GM23338 (cell line): ENCODE results near the gene LIG4. TPM values are rescaled to one million over a fixed set of nuclear protein-coding genes. Genes with fewer than 3 reads are reported as not detected.

Experiments
- ATAC-seq: fragments of 200-7000 bp; cut with Tn5 transposase; 3 replicates; pipeline ENCODE4 v1.9.1; 2020
- DNase-seq: peaks from one replicate; pipeline ENCODE4 v3.0.0-alpha.2; 2015; ENCODE audit warnings: low spot score
- H2AFZ ChIP-seq: fragments of 200-600 bp; sonication (generic); 2 replicates; pipeline ENCODE4 v1.8.0; 2016; ENCODE audit warnings: antibody characterized with exemption, mild to moderate bottlenecking, moderate library complexity
- H3F3A ChIP-seq: fragments of 200-600 bp; sonication (generic); replicated peaks from 2 replicates; pipeline ENCODE4 v1.8.0; 2017; ENCODE audit warnings: antibody characterized with exemption, mixed run types, low read depth
- H3K27ac ChIP-seq: fragments of 200-600 bp; sonication (generic); 2 replicates; pipeline ENCODE4 v1.6.1; 2016; ENCODE audit warnings: low read depth
- H3K27me3 ChIP-seq: fragments of 200-600 bp; sonication (generic); 2 replicates; pipeline ENCODE4 v1.8.0; 2016; ENCODE audit warnings: mild to moderate bottlenecking, mixed run types, moderate library complexity; ENCODE audit not compliant: insufficient read depth
- H3K36me3 ChIP-seq: fragments of 200-600 bp; sonication (generic); 2 replicates; pipeline ENCODE4 v1.8.0; 2016; ENCODE audit warnings: mild to moderate bottlenecking; ENCODE audit not compliant: insufficient read depth
- H3K4me1 ChIP-seq: fragments of 200-600 bp; sonication (generic); 2 replicates; pipeline ENCODE4 v1.8.0; 2016; ENCODE audit warnings: mild to moderate bottlenecking, moderate library complexity; ENCODE audit not compliant: insufficient read depth
- H3K4me2 ChIP-seq: fragments of 200-600 bp; sonication (generic); 2 replicates; pipeline ENCODE4 v1.7.1; 2017; ENCODE audit warnings: mixed run types
- H3K4me3 ChIP-seq: fragments of 200-600 bp; sonication (generic); 2 replicates; pipeline ENCODE4 v1.6.1; 2016; ENCODE audit warnings: mixed run types
- H3K79me2 ChIP-seq: fragments of 200-600 bp; sonication (generic); replicated peaks from 2 replicates; pipeline ENCODE4 v1.8.0; 2017; ENCODE audit warnings: mild to moderate bottlenecking; ENCODE audit not compliant: insufficient read depth
- H3K9me2 ChIP-seq: fragments of 200-600 bp; sonication (generic); 2 replicates; pipeline ENCODE4 v1.8.0; 2017; ENCODE audit not compliant: insufficient read depth
- H4K20me1 ChIP-seq: fragments of 200-600 bp; sonication (generic); replicated peaks from 2 replicates; pipeline ENCODE4 v1.8.0; 2017; ENCODE audit warnings: mild to moderate bottlenecking; ENCODE audit not compliant: insufficient read depth
- H3K27ac Mint-ChIP-seq: 2 replicates; pipeline ENCODE4 v1.8.0; 2020; ENCODE audit warnings: inconsistent platforms, mild to moderate bottlenecking, moderate library complexity, mixed read lengths
- H3K27me3 Mint-ChIP-seq: 3 replicates; pipeline ENCODE4 v1.8.0; 2022; ENCODE audit warnings: low read depth, mild to moderate bottlenecking, moderate library complexity, mixed read lengths, inconsistent platforms; ENCODE audit not compliant: insufficient read depth, poor library complexity
- H3K36me3 Mint-ChIP-seq: 3 replicates; pipeline ENCODE4 v1.8.0; 2021; ENCODE audit warnings: low read depth, mild to moderate bottlenecking, inconsistent platforms, moderate library complexity, mixed read lengths
- H3K4me1 Mint-ChIP-seq: 3 replicates; pipeline ENCODE4 v1.8.0; 2020; ENCODE audit warnings: mild to moderate bottlenecking, inconsistent platforms, mixed read lengths
- H3K4me3 Mint-ChIP-seq: 3 replicates; pipeline ENCODE4 v1.8.0; 2021; ENCODE audit warnings: moderate library complexity, mild to moderate bottlenecking, inconsistent platforms, mixed read lengths
- H3K9me3 Mint-ChIP-seq: 3 replicates; pipeline ENCODE4 v1.8.0; 2020; ENCODE audit warnings: moderate library complexity, mild to moderate bottlenecking, inconsistent platforms, mixed read lengths
- CREB1 ChIP-seq: fragments of 250-450 bp; sonication (Bioruptor Pico); IDR thresholded peaks from 2 replicates; pipeline ENCODE4 v1.5.0; 2020; ENCODE audit warnings: low read depth, mild to moderate bottlenecking, moderate library complexity
- CTCF ChIP-seq, 2 experiments: fragments of 200-600 bp in 1 of 2; sonication (generic) in 1 of 2; conservative IDR thresholded peaks; 2 replicates each; pipeline versions ENCODE4 v1.5.1 to v1.6.1; 2016 to 2017; ENCODE audit warnings: antibody characterized with exemption in 2 of 2, low read depth in 2 of 2, mild to moderate bottlenecking in 2 of 2, moderate library complexity in 1 of 2
- EZH2 ChIP-seq: fragments of 200-600 bp; sonication (generic); IDR thresholded peaks from one replicate; pipeline ENCODE4 v1.8.0; 2017; ENCODE audit warnings: antibody characterized with exemption, mild to moderate bottlenecking, low read depth; ENCODE audit not compliant: unreplicated experiment
- EZH2phosphoT487 ChIP-seq: fragments of 200-600 bp; sonication (generic); IDR thresholded peaks from one replicate; pipeline ENCODE4 v1.8.1; 2018; ENCODE audit warnings: antibody characterized with exemption; ENCODE audit not compliant: unreplicated experiment
- JUNB ChIP-seq: IDR thresholded peaks from one replicate; pipeline ENCODE4 v1.6.1; 2016; ENCODE audit warnings: antibody characterized with exemption; ENCODE audit not compliant: unreplicated experiment
- NANOG ChIP-seq: IDR thresholded peaks from 2 replicates; pipeline ENCODE4 v1.6.1; 2016; ENCODE audit warnings: antibody characterized with exemption, borderline replicate concordance
- POLR2AphosphoS5 ChIP-seq: IDR thresholded peaks from 2 replicates; pipeline ENCODE4 v1.6.1; 2016; ENCODE audit warnings: antibody characterized with exemption, low read depth
- STAT1 ChIP-seq: IDR thresholded peaks from one replicate; pipeline ENCODE4 v1.6.1; 2016; ENCODE audit warnings: antibody characterized with exemption; ENCODE audit not compliant: unreplicated experiment
- ZNF331 ChIP-seq: fragments of 250-450 bp; sonication (Bioruptor Pico); IDR thresholded peaks from 2 replicates; pipeline ENCODE4 v1.5.0; 2020; ENCODE audit warnings: low read depth, mild to moderate bottlenecking, moderate library complexity
- polyA plus RNA-seq: library from polyadenylated mRNA; unstranded; fragments of >200 nt; fragmentation: Nextera tagmentation; extraction: Ambion mirVana; gene quantifications from 2 replicates; pipeline ENCODE4 v1.2.1, GENCODE V29; 2016
- total RNA-seq: library from RNA; depleted of rRNA; stranded (reverse); fragments of >200 nt; shearing (Covaris generic); gene quantifications from 2 replicates; pipeline ENCODE4 v1.2.3, GENCODE V29; 2014
- TF ChIP-seq, protein P1 (sequence below): IDR thresholded peaks from one replicate; pipeline ENCODE4 v1.6.1; 2018; ENCODE audit warnings: antibody characterized with exemption; ENCODE audit not compliant: unreplicated experiment
- TF ChIP-seq, protein P2 (sequence below): IDR thresholded peaks from 2 replicates; pipeline ENCODE4 v1.6.1; 2016; ENCODE audit warnings: antibody characterized with exemption

LIG4 gene
- total and polyA plus RNA-seq, 2 experiments from 2014 or later: 2.6 to 4.9 TPM

GRCh38 chr13:108195146-108195545 lies 20.2 kb downstream of the LIG4 start:
- H3K36me3 Mint-ChIP-seq: peaks cover 16% of the 10 kb centered on the region
- H3K36me3 ChIP-seq: no peaks in the 10 kb centered on the region
- no peak overlapping the region for H3K4me2 ChIP-seq
- H3K79me2 ChIP-seq: no peaks in the 10 kb centered on the region
- no peak overlapping the region for H3K27ac Mint-ChIP-seq
- TF ChIP-seq CREB1 (CRISPR knock-in tag): no peak
- TF ChIP-seq ZNF331: no peak
- no peak for TF ChIP-seq POLR2AphosphoS5
- TF ChIP-seq NANOG: no peak
- TF ChIP-seq EZH2: no peak
- TF ChIP-seq EZH2phosphoT487: no peak
- TF ChIP-seq, protein P1, sequence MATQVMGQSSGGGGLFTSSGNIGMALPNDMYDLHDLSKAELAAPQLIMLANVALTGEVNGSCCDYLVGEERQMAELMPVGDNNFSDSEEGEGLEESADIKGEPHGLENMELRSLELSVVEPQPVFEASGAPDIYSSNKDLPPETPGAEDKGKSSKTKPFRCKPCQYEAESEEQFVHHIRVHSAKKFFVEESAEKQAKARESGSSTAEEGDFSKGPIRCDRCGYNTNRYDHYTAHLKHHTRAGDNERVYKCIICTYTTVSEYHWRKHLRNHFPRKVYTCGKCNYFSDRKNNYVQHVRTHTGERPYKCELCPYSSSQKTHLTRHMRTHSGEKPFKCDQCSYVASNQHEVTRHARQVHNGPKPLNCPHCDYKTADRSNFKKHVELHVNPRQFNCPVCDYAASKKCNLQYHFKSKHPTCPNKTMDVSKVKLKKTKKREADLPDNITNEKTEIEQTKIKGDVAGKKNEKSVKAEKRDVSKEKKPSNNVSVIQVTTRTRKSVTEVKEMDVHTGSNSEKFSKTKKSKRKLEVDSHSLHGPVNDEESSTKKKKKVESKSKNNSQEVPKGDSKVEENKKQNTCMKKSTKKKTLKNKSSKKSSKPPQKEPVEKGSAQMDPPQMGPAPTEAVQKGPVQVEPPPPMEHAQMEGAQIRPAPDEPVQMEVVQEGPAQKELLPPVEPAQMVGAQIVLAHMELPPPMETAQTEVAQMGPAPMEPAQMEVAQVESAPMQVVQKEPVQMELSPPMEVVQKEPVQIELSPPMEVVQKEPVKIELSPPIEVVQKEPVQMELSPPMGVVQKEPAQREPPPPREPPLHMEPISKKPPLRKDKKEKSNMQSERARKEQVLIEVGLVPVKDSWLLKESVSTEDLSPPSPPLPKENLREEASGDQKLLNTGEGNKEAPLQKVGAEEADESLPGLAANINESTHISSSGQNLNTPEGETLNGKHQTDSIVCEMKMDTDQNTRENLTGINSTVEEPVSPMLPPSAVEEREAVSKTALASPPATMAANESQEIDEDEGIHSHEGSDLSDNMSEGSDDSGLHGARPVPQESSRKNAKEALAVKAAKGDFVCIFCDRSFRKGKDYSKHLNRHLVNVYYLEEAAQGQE: no peak
- TF ChIP-seq JUNB: no peak
- TF ChIP-seq, protein P2, sequence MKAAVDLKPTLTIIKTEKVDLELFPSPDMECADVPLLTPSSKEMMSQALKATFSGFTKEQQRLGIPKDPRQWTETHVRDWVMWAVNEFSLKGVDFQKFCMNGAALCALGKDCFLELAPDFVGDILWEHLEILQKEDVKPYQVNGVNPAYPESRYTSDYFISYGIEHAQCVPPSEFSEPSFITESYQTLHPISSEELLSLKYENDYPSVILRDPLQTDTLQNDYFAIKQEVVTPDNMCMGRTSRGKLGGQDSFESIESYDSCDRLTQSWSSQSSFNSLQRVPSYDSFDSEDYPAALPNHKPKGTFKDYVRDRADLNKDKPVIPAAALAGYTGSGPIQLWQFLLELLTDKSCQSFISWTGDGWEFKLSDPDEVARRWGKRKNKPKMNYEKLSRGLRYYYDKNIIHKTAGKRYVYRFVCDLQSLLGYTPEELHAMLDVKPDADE: no peak
- no peak for TF ChIP-seq STAT1
- no peak for TF ChIP-seq CTCF (conservative IDR thresholded peaks at IDR 0.05; ENCODE audit: low read depth in 2 of 2)
- no peaks in the 10 kb centered on the region for H3K4me1 ChIP-seq
- H3K27me3 Mint-ChIP-seq: no peaks in the 10 kb centered on the region
- H4K20me1 ChIP-seq: no peaks in the 10 kb centered on the region
- no peak overlapping the region for H3K4me3 Mint-ChIP-seq
- peaks cover 36% of the 10 kb centered on the region for H3K9me3 Mint-ChIP-seq
- H3K27ac ChIP-seq: no peak overlapping the region
- no peaks in the 10 kb centered on the region for H3K27me3 ChIP-seq
- H3K9me2 ChIP-seq: peaks cover 5% of the 10 kb centered on the region; the same call in 1 of the 2 replicates
- H3K4me3 ChIP-seq: no peak overlapping the region
- ATAC-seq (no peak), DNase-seq (no peak)
- H2AFZ ChIP-seq: no peak overlapping the region
- no peaks in the 10 kb centered on the region for H3F3A ChIP-seq
- H3K4me1 Mint-ChIP-seq: no peaks in the 10 kb centered on the region
